SK-N-SH (cell line): ENCODE data around the gene KIR3DL3. TPM values are rescaled to one million over a fixed set of nuclear protein-coding genes. Genes with fewer than 3 reads are reported as not detected.

ENCODE experiments used
- CTCF ChIA-PET: fragments of 300-600, 350-600 bp; formaldehyde crosslinking; extraction: SDS; loops from one replicate; lab custom pipeline; 2021; lab: Yijun Ruan, JAX
- POLR2A ChIA-PET: fragments of 350-600 bp; sonication (Branson Sonifier 250); formaldehyde crosslinking; extraction: SDS; loops from one replicate; lab custom pipeline; 2020; ENCODE audit warnings: antibody characterized with exemption, inconsistent platforms; lab: Yijun Ruan, JAX
- DNase-seq: peaks from one replicate; pipeline ENCODE4 v3.0.0; 2012
- H2AFZ ChIP-seq: fragments of 200-600 bp; sonication (generic); 2 replicates; pipeline ENCODE4 v1.8.1; 2016; ENCODE audit warnings: antibody characterized with exemption, mild to moderate bottlenecking, low read depth
- H3F3A ChIP-seq: fragments of 200-600 bp; sonication (generic); replicated peaks from 2 replicates; pipeline ENCODE3; 2016; ENCODE audit warnings: antibody characterized with exemption, mild to moderate bottlenecking; ENCODE audit not compliant: insufficient read depth
- H3K27ac ChIP-seq, 2 experiments: fragments of 200-500 bp in 1 of 2; fragments of 200-600 bp in 1 of 2; sonication (Bioruptor generic) in 1 of 2; sonication (generic), shearing (Covaris generic) in 1 of 2; 2 replicates each; pipeline versions ENCODE4 v1.5.1 to v1.6.1; 2014 to 2016; ENCODE audit warnings: low read depth in 2 of 2, inconsistent platforms in 1 of 2, low read length in 1 of 2, mild to moderate bottlenecking in 1 of 2, mixed read lengths in 1 of 2
- H3K27me3 ChIP-seq: fragments of 200-600 bp; sonication (generic), shearing (Covaris generic); 2 replicates; pipeline ENCODE4 v1.6.1; 2016; ENCODE audit warnings: mixed run types; ENCODE audit not compliant: insufficient read depth
- H3K36me3 ChIP-seq, 2 experiments: fragments of 200-500 bp in 1 of 2; fragments of 200-600 bp in 1 of 2; sonication (Bioruptor generic) in 1 of 2; sonication (generic) in 1 of 2; replicated peaks in 1 of 2; 2 replicates each; pipeline versions ENCODE3 to v1.5.1; 2014 to 2016; ENCODE audit warnings: low read length in 1 of 2, mild to moderate bottlenecking in 1 of 2; ENCODE audit not compliant: insufficient read depth in 2 of 2, control insufficient read depth in 1 of 2
- H3K4me1 ChIP-seq, 2 experiments: fragments of 200-500 bp in 1 of 2; fragments of 200-600 bp in 1 of 2; sonication (Bioruptor generic) in 1 of 2; sonication (generic), shearing (Covaris generic) in 1 of 2; 2 replicates each; pipeline versions ENCODE4 v1.5.1 to v1.6.1; 2014 to 2016; ENCODE audit warnings: low read depth in 1 of 2, low read length in 1 of 2, mixed run types in 1 of 2; ENCODE audit not compliant: insufficient read depth in 2 of 2, control insufficient read depth in 1 of 2
- H3K4me2 ChIP-seq: fragments of 200-600 bp; sonication (generic), shearing (Covaris generic); 2 replicates; pipeline ENCODE4 v1.6.1; 2017; ENCODE audit warnings: mixed run types
- H3K4me3 ChIP-seq, 2 experiments: fragments of 200-500 bp in 1 of 2; fragments of 200-600 bp in 1 of 2; sonication (Bioruptor generic) in 1 of 2; sonication (generic), shearing (Covaris generic) in 1 of 2; 2 replicates each; pipeline versions ENCODE4 v1.5.1 to v1.8.1; 2014 to 2016; ENCODE audit warnings: low read depth in 2 of 2, inconsistent platforms in 1 of 2, low read length in 1 of 2, mild to moderate bottlenecking in 1 of 2, mixed read lengths in 1 of 2, moderate library complexity in 1 of 2
- H3K79me2 ChIP-seq: fragments of 200-600 bp; sonication (generic); 2 replicates; pipeline ENCODE4 v1.8.1; 2017; ENCODE audit warnings: mild to moderate bottlenecking; ENCODE audit not compliant: insufficient read depth
- H3K9ac ChIP-seq: fragments of 200-600 bp; sonication (generic); 2 replicates; pipeline ENCODE4 v1.6.1; 2017; ENCODE audit warnings: mixed run types
- H3K9me2 ChIP-seq: fragments of 200-600 bp; sonication (generic); 2 replicates; pipeline ENCODE4 v1.6.1; 2017; ENCODE audit warnings: mixed run types
- H3K9me3 ChIP-seq: fragments of 200-600 bp; sonication (generic); 2 replicates; pipeline ENCODE4 v1.6.1; 2017; ENCODE audit warnings: mixed run types, mild to moderate bottlenecking, moderate library complexity
- H4K20me1 ChIP-seq: fragments of 200-600 bp; sonication (generic); 2 replicates; pipeline ENCODE4 v1.6.1; 2017; ENCODE audit warnings: mild to moderate bottlenecking, mixed run types; ENCODE audit not compliant: insufficient read depth
- CHD2 ChIP-seq: fragments of 150-350 bp; IDR thresholded peaks from 2 replicates; pipeline ENCODE4 v1.6.1; 2018; ENCODE audit warnings: low read length; ENCODE audit not compliant: partially characterized antibody
- EP300 ChIP-seq, 2 experiments: IDR thresholded peaks; 2 replicates each; pipeline versions ENCODE4 v1.4.0 to v1.6.1; 2012; ENCODE audit warnings: borderline replicate concordance in 1 of 2, low read depth in 1 of 2, low read length in 1 of 2
- FOSL2 ChIP-seq: IDR thresholded peaks from 2 replicates; pipeline ENCODE4 v1.4.0; 2012; ENCODE audit warnings: low read depth, mild to moderate bottlenecking, moderate library complexity, borderline replicate concordance
- FOXJ3 ChIP-seq: sonication (generic); formaldehyde crosslinking; IDR thresholded peaks from 2 replicates; pipeline ENCODE4 v1.5.1; 2020; ENCODE audit warnings: mild to moderate bottlenecking, missing genetic modification reagents
- MEF2A ChIP-seq: IDR thresholded peaks from 2 replicates; pipeline ENCODE4 v1.4.0; 2012; ENCODE audit warnings: low read depth, borderline replicate concordance
- MXI1 ChIP-seq: IDR thresholded peaks from 2 replicates; pipeline ENCODE4 v1.6.1; 2012; ENCODE audit warnings: mild to moderate bottlenecking, low read depth, low read length, improper control_type of control experiment
- POLR2AphosphoS5 ChIP-seq: IDR thresholded peaks from 2 replicates; pipeline ENCODE4 v1.6.1; 2012; ENCODE audit warnings: low read depth, low read length
- RAD21 ChIP-seq: IDR thresholded peaks from 2 replicates; pipeline ENCODE4 v1.6.1; 2012; ENCODE audit warnings: mild to moderate bottlenecking, low read length
- RXRA ChIP-seq: IDR thresholded peaks from 2 replicates; pipeline ENCODE4 v1.4.0; 2012; ENCODE audit warnings: low read depth, mild to moderate bottlenecking, borderline replicate concordance
- SMC3 ChIP-seq: IDR thresholded peaks from 2 replicates; pipeline ENCODE4 v1.6.1; 2012; ENCODE audit warnings: low read depth, low read length, improper control_type of control experiment
- TEAD4 ChIP-seq: IDR thresholded peaks from 2 replicates; pipeline ENCODE4 v1.4.0; 2012; ENCODE audit warnings: mild to moderate bottlenecking, borderline replicate concordance; ENCODE audit not compliant: insufficient read depth
- USF2 ChIP-seq: fragments of 150-350 bp; IDR thresholded peaks from 2 replicates; pipeline ENCODE4 v1.6.1; 2017; ENCODE audit warnings: antibody characterized with exemption, low read length, low read depth, borderline replicate concordance
- YY1 ChIP-seq: IDR thresholded peaks from 2 replicates; pipeline ENCODE4 v1.4.0; 2012; ENCODE audit warnings: low read depth, mild to moderate bottlenecking
- WGBS: methylation state at CpG from one replicate; pipeline ENCODE4 v1.1.6; 2017; ENCODE audit warnings: low lambda C conversion rate; 5-methylcytosine and 5-hydroxymethylcytosine counted together
- polyA plus RNA-seq, 3 experiments: library from polyadenylated mRNA; depleted of rRNA; stranded (reverse); fragments of >200 nt; gene quantifications; 2 replicates each; pipeline ENCODE4 v1.2.3, GENCODE V29; 2012
- TF ChIP-seq, protein P1 (sequence below): IDR thresholded peaks from 2 replicates; pipeline ENCODE4 v1.4.0; 2012; ENCODE audit warnings: low read depth
- TF ChIP-seq, protein P2 (sequence below): IDR thresholded peaks from 2 replicates; pipeline ENCODE4 v1.6.1; 2012; ENCODE audit warnings: mild to moderate bottlenecking, low read depth, low read length, moderate library complexity

The KIR3DL3 gene
- polyA plus RNA-seq, 1 of the 3 experiments (the other 2 are of a cell fraction): not detected

DNA sequence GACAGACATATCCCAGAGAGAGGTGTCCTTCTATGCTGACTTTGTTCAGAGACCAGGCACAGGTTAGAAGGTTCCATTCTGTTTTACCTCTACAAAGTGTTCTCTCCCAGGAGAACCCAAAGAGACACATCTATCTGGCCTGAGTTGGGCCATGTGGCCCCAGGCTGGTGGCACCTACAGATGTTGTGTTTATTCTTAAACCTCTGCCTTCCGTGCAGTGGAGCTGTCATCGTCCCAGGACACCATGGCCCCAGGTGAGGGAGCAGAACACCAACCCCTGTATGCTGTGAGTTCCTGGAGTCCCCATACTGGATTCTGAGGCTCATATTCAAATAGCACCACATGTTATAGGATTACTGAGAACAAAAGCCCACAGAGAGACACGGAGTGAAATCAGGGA, 3.9 kb downstream of the KIR3DL3 start:
- H3K27ac ChIP-seq: no peak overlapping the region
- DNase-seq: no peak

More for the DNA sequence above, 3.9 kb downstream of the KIR3DL3 start:
- H3K4me2 ChIP-seq: no peak overlapping the region
- no peak overlapping the region for H2AFZ ChIP-seq
- 0% methylated on average over 3 of the region's 3 CpGs for WGBS
- ChIA-PET CTCF (no interaction called here), POLR2A (no interaction called here)
- H3K9ac ChIP-seq: no peak overlapping the region
- H3K9me3 ChIP-seq: no peaks in the 10 kb centered on the region
- no peaks in the 10 kb centered on the region for H3K79me2 ChIP-seq
- H3K4me3 ChIP-seq: no peak overlapping the region
- no peaks in the 10 kb centered on the region for H3K9me2 ChIP-seq
- H3K36me3 ChIP-seq: no peaks in the 10 kb centered on the region
- no peaks in the 10 kb centered on the region for H3K27me3 ChIP-seq
- no peaks in the 10 kb centered on the region for H3F3A ChIP-seq
- TF ChIP-seq RXRA (no peak), FOXJ3 (CRISPR knock-in tag) (no peak), CHD2 (no peak), RAD21 (no peak), TEAD4 (no peak), EP300 (IDR thresholded peaks at IDR 0.05; ENCODE audit: borderline replicate concordance in 1 of 2, low read depth in 1 of 2, low read length in 1 of 2) (no peak), SMC3 (no peak), POLR2AphosphoS5 (no peak), MEF2A (no peak), FOSL2 (no peak), MXI1 (no peak), USF2 (no peak), YY1 (no peak)
- TF ChIP-seq, protein P1, sequence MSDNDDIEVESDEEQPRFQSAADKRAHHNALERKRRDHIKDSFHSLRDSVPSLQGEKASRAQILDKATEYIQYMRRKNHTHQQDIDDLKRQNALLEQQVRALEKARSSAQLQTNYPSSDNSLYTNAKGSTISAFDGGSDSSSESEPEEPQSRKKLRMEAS: no peak
- TF ChIP-seq, protein P2, sequence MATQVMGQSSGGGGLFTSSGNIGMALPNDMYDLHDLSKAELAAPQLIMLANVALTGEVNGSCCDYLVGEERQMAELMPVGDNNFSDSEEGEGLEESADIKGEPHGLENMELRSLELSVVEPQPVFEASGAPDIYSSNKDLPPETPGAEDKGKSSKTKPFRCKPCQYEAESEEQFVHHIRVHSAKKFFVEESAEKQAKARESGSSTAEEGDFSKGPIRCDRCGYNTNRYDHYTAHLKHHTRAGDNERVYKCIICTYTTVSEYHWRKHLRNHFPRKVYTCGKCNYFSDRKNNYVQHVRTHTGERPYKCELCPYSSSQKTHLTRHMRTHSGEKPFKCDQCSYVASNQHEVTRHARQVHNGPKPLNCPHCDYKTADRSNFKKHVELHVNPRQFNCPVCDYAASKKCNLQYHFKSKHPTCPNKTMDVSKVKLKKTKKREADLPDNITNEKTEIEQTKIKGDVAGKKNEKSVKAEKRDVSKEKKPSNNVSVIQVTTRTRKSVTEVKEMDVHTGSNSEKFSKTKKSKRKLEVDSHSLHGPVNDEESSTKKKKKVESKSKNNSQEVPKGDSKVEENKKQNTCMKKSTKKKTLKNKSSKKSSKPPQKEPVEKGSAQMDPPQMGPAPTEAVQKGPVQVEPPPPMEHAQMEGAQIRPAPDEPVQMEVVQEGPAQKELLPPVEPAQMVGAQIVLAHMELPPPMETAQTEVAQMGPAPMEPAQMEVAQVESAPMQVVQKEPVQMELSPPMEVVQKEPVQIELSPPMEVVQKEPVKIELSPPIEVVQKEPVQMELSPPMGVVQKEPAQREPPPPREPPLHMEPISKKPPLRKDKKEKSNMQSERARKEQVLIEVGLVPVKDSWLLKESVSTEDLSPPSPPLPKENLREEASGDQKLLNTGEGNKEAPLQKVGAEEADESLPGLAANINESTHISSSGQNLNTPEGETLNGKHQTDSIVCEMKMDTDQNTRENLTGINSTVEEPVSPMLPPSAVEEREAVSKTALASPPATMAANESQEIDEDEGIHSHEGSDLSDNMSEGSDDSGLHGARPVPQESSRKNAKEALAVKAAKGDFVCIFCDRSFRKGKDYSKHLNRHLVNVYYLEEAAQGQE: no peak
- TF ChIP-seq, all 33 proteins: peak for 0
- H4K20me1 ChIP-seq: no peaks in the 10 kb centered on the region
- H3K4me1 ChIP-seq: no peaks in the 10 kb centered on the region
